Islet of Langerhans (tissue), 1 donor: ENCODE results near the gene PDLIM7.

Experiments used
- FAIRE-seq: peaks from one replicate; lab custom pipeline; 2011; peaks lifted over from hg19 to GRCh38; lab: Jason Lieb, UNC

Gene PDLIM7

DNA sequence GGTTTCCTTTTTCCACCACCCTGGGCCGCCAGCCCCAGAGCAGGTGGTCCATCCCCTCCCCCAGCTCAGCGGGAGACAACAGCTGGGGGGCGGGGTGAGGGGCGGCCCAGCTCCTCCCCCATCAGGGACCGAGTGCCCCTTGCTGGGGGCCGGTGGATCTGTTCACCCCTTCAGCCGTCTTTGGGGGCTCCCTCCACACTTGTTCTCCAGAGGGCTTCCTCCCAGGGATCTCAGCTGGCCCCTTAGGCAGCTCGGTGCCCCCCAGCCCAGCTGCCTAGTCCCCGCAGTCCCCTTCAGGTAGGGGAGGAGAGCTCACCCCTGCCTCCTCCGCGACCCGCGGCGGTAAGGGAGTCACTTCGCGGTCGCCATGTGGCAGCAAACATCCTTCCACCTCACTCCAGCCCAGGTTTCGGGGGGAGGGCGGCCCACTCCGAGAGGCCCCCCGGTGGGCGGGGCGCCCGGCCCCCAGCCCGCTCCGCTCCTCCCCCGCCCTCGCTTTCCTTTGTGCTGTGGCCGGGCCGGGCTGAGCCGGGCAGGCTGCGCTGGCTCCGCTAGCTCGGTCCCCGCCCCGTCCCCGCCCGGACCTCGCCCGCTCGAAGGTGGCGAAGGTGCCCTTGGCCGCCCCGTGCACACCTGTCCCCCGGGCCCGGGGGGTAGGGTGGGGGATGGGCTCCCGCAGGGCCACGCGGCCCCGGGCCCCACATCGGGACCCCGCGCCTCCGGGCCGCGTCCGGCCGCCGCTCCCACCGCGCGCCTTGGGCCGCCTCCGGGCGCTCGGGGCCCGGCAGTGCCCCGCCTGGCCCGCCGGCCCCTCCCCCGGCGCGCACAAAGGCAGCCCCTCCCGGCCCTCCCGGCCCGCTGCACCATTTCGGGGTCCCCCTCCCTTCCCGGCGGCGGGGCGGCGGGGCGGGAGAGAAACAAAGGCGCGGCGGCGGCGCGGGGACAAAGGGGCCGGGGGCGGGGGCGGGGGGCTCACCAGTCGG is 24.7 kb downstream of the PDLIM7 start:
- no peak for FAIRE-seq

DNA sequence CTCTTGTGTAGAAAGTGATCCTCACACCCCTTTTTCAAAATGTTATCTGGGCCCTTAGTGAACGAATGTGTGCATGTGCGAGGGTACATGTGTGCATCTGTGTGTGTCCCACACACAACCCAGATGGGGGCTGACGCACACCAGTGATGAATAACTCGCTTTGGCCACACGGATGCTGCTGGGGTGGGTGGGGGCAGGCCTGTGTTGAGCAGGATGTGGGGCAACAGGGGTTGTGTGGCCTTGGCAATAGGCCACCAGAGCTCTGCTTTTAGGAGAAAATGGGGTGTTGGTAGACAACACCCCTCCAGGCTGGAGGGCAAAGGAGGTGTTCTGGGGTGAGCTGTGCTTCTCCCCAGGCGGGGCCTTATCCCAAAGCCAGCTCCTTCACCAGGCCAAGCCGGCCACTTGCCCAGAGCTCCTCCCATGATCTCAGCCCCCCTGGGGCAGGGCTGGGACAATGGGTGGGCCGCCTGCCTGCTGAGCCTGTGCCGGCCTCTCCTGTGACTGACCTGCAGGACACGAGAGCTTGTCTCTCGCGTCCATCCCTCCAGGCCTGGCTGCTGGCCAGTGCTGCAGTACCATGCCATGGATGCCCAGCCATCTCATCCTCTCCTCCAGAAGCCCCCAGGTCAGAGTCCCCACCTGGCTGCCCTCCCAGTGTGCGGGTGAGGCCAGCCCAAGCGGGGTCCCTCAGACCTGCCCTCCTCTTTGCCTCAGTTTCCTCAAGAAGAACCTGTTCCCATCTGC is 25.6 kb downstream of the PDLIM7 start:
- no peak for FAIRE-seq

DNA sequence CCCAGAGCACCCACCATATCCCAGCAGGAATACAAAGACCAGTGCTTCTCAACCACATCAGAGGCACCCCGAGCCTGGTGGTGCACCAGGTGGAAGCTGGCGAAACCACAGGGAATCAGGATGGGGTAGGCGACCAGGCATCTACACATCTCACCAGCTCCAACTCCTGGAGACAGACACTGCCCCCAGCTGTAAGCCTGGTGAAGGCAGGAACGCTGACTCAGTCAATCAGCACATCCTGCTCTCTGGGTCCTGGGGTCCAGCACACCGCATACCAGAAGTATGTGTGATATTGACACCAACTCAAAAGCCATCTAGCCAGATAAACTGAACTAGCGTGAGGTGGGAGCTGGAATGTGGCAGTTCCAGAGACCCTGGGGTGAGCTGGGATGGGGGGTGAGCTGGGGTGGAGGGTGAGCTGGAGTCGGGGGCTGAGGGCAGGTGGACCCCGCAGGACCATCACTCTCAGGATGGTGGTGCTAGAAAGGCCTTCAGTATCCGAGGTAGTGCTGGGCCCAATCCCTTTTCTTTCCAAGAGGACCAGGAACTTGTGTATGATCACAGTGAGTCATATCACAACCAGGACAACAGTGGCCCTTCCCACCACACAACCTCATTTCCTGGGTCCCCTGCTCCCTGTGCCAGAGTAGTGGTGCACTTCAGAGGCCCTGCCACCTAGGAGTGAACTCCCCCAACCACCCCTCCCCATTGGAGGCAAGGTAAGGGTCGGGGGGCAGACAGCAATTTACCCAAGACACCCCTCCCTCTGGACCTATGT is 26.5 kb downstream of the PDLIM7 start:
- FAIRE-seq = no peak

DNA sequence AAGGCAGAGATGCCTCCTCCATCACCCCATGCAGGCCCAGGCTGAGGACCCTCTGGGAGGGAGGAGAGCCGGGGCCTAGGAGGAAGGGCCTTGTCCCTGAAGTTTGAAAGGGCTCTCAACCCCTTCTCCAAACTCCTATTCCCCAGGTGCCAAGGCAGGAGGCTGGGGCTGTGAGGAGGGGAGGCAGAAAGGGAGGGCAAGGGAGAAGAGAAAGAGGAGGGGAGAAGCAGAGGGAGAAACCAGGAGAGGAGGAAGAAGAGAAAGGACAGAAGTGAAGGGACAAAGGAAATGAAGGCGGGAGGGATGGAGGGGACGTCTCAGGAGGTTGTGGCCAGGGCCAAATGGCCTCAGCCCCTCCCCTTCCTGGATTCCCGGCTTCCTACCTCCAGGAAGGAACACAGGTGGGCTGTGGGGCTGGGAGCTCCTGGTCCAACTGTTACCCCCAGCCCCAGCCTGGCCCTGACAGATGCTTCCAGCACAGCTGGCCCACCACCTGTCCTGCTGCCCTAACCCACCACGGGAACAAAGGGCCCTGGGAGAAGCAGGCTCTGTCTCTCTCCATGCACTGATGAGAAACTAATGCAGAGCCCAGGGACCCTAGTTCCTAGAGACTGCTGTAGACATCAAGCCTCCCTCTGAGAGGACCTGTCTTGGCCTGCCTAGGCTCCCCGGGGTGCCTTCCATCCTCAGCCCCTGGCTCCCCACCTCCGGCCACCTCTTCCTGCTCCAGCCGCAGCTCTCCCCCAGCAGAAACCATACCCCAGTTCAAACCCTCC is 27.5 kb downstream of the PDLIM7 start:
- FAIRE-seq = no peak

DNA sequence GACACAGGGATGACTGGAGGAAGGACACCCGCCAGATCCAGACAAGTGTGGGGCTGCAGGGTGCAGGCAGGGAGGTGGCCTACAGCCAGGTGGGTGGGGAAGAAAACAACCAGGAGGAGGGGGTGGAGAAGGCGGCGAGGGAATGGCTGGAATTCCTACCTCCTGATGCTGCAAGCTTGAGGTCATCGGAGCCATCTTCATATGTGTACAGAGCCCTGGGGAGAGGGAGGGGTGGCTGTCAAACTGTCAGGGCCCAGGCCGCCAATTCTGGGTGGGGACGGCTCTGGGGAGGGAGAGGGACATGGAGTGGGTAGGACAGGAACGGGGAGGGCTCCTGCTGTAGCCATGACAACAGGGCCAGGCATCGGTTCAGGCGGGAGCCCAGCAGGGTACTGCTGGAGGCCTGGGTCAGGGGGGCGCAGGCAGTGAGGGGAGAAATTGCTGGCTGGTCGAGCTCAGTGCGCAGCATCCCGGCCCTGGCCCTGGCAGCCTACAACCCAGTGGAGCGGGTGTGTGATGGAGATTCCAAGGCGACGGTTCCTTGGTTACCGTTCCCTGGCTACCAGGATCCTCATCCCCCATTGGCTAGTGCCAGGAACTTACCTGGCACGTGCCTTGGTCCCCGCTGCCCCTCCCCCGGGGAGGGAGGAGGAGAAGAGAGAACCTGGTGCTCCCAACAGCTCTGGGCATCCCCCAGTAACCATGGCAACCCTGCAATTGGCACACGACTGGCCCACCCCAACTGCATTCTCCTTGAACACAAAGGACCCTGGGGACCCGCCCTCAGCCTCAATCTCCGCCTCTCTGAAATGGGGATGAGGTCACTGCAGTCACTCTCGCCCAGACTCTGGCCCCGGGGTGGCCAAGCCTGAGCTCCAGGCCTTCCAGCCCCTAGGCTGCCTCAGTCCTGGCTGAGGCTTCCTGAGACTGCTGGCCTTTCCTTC is 28.4 kb downstream of the PDLIM7 start:
- no peak for FAIRE-seq

DNA sequence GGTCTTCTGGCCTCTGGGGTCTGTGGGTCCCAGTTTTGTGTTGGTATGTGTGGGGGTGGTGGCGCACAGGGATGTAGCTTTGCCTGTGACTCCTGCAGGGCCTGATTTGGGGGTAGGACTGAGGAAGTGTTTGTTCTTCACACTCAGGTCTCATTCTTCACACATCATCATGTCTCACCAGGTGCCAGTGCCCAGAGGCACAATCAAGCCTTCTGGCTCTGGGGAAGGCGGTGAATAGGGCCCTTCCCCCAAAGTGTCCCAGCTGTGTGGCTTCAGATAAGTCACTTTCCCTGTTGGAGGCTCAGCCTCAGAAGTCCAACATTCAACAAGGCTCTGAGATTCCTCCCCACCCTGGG is 29.1 kb downstream of the PDLIM7 start:
- no peak for FAIRE-seq

DNA sequence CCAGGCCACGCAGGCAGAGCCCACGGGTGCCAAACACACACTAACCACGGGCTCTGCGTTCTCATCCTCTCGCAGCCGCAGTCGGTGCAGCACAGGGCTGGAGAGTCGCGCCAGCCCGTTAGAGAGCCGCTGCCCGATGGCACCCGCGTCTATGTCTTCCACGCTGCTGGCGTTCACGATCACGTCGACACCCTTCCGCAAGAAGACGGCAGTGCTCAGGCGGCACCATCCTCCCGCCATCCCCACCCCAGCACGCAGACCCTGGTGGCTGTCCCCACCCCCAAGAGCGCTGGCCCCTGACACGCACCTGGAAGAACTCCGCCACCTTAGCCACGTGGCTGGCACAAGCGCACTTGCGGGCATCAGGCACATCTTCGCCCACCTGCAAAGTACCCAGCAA is 30.0 kb downstream of the PDLIM7 start:
- FAIRE-seq = no peak

DNA sequence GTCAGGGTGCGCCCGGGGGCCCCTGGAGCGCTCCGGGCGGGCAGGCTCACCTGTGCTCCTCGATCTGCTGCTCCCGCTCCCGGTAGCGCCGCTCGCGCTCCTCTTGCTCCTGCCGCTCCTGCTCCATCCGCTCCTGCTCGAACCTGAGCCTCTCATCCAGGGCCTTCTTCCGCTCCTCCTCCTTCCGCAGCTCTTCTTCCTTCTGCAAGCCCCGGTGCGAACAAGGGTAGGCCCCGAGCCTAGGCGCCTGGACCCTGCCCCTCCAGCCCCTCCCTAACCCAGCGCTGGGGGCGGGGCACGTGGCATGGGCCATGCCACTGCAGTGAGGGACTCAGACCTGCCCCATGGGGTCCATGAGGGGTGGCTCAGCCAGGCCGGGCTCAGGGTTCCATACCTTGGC is 30.5 kb downstream of the PDLIM7 start:
- FAIRE-seq = no peak

DNA sequence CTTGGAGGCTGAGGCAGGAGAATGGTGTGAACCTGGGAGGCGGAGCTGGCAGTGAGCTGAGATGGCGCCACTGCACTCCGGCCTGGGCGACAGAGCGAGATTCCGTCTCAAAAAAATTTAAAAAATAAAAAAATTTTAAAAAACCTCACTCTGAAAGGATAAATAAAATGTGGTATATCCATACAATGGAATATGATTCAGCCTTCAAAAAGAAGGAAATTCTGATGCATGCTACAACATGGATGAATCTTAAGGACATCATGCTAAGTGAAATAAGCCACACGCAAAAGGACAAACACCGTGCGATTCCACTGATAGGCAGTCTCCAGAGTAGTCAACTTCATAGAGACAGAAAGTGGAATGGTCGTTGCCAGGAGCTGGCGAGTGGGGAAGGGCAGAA is 32.4 kb downstream of the PDLIM7 start:
- FAIRE-seq = no peak

DNA sequence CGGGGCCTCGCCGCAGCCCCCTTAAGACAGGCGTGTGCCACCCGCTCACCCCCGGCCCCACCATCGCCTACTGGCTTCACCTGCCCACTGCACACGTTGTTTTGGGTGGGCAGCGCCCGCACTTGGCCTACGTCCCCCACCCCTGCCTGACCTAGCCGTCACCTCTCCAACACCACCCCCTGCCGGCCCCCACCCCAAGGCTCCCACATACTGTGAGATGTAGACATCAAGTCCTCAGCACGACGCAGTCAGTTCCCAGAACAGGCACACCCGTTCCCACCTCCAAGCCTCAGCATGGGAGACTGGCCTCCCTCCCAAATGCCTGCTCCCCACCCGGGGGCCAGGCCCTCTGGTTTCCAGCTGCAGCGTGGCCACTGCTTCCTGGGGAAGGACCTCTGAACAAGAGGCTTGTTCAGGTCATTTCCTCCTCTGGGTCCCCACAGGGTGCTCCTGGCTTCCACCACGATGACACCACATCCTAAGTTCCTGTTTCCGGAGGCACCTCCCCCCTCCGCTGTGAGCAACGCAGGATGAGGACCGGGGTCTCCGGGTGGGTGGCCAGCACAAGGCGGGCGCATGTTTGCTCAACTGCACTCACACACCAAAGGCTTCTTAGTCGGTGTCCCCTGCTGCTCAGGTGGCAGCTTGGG is 35.3 kb downstream of the PDLIM7 start:
- no peak for FAIRE-seq

DNA sequence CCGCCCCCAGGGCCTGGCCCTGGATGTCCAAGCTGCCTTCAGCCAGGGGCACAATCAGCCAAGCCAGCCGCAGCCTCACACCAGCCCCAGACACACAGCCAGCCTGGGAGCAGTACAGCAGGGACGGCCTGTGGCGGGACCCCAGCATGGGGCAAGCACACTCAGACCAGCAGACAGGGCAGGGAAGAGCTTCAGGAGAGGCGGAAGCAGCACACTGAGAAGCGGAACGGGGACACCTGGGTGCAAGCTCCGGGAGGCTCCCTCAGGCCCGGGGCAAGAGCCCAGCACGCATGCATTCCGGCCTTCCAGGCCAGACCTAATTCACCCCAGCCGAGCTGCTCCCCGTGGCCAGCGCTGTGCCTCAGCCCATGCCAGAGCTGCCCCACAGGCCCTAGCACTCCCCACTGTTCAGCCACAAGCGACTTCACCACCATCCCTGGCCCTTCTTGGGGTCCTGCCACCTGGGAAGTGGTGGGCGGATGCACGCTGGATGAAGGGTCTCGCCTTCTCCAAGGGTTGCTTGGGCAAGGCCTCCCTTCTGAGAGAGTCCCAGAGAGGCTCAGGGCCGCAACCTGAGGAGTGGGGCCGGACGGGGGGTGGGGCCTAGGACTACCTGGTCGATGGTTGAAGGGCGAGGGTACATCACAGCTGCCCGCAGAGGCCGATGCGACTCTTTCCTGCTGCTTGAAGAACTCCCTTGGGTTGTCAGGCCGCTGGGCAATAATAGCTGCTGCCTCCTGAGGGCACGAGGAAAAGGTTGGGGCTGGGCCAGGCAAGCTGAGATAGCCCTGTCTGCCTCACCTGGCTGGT is 37.4 kb downstream of the PDLIM7 start:
- no peak for FAIRE-seq

DNA sequence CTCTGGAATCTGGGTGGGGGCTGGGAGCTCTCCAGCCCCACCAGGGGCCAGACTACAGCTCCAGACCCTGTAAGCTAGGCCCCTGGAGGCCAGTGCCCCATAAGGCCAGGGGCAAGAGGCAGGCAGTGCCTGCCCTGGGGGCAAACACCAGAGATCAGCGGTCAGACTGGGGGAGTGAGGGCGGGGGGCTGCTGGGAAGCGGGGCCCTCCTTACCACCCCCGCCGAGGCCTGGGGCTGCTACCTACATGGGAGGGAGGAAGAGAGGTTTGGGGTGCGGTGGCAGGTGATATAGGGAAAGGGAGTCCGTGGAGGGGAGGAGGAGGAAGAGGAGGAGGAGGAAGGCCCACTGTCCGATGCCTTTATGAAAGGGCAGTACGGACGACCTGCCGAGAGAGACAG is 38.0 kb downstream of the PDLIM7 start:
- FAIRE-seq = no peak

DNA sequence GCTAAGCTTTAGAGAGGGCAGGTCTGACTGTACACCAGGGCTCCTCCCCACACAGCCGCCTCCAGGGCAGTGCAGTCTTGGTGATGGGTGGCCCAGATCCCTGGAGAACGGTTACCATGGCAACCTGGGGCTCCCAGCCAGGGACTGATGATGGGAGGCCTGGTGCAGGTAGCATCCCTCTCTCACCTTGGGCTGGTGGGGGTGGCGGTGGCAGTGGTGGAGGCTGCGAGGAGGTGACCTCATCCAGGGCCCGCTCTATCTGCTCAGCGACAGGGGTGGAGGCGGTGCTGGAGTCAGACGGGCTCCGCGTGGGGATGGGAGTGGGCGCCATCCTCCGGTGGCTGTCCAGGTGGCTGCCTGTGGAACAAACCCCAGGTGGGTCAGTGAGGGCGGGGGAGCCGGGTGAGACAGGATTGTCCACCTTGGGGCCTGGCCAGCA is 38.5 kb downstream of the PDLIM7 start:
- FAIRE-seq = no peak

DNA sequence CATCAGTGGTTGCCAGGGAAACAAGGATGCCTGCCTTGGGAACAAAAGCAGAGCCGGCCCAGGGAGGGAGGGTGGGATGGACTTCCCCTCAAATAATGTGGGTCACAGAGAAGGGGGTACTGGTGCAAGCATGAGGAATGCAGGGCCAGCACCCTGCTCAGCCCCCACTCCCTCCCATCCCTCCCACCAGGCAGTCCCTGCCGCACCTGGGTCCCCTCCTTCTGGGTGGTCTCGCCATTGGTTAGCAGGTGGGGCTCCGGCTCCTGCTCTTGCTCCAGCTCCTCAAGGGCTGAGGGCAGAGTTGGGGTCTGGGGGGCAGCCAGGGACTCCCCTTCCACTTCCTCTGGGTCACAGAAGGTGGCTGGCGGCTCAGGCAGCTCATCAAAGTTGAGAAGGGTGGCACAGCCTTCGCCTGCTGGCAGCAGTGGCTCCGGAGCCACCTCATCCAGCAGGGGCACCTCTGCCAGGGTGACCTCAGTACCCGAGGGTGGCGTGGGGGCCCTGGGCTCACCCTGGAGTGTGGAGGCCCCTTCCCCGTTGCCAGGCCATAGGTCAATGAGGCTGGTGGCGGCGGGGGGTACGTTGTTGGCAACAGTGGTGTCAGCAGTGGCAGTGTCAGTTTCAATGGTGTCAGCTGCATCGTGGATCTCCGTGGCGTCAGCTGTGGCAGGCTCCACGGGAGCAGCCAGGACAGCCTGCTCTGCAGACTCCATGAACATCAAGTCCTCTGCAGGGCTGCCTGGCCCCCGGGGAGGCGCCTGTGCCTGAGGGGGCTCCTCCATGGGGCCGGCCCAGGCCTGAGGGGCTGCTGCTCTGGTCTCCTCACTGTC is 39.3 kb downstream of the PDLIM7 start:
- FAIRE-seq = no peak

DNA sequence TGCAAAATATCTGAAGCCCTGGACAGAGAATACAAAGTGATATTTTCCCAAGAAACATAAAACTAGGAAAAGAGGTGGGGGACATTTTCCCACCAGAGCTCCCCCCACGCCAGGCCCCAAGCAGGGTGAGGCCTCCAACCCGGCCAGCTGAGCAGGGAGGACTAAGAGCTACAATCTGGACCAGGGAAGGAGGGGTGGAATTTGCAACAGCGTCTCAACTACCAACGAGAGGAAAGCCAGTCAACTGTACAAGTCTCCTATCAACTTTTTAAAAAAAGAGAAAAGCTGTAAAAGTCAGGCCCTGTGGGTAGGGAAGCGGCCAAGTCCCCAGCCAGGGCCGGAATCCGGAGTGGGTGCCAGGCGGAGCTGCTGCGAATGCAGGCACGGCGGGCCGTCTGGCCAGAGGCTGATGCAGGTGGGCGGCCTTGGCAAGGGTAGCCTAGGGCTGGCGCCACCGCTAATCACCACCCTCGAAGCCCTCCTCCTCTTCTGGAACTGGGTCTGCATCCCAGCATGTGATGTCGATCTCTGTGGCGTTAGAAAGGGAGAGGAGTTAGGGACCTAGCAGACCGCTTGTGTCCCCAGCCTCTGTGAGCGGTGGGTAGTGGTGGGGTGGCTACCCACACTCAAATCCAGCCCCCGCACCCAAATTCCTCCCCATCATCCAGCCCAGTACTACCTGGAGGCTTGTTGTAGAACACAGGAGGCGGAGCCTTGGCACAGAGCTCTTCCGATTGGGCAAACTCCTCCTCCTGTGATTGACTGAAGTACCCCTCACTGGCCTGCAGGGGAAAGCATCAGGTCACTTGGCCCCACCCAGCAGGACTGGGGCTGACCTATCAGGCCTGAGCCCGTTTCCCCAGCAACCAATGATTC is 40.2 kb downstream of the PDLIM7 start:
- FAIRE-seq = no peak

DNA sequence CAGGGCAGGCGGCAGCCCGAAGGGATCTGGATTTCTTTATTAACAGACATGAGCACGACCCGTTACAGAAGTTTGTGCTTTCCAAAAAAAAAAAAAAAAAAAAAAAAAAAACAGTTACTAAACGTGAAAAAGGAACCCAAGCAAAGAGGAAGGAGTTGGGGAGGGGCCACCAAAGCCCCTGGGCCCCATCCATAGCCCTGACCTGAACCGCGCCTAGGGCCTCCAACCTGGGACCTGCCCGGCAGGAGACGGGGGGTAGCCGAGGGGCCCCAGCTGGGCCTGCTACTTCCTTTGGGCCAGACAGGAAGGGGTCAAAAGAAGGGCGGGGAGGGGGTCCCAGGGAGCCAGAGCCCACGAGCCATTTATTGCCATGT is 40.8 kb downstream of the PDLIM7 start:
- no peak for FAIRE-seq
